Endothelial cell of umbilical vein (primary cell): ENCODE results near the gene DIS3L2.

Experiments used
- CTCF ChIP-seq, 2 donors: IDR thresholded peaks; 1 replicate in 1 of 2; 2 replicates in 1 of 2; pipeline ENCODE4 v1.5.1; 2011; ENCODE audit warnings: low read length in 2 of 2, mild to moderate bottlenecking in 2 of 2, moderate library complexity in 2 of 2, control low read depth in 1 of 2, inconsistent platforms in 1 of 2, low read depth in 1 of 2; ENCODE audit not compliant: insufficient read depth in 1 of 2; ENCODE audit errors: extremely low read depth in 1 of 2
- POLR2A ChIP-seq: IDR thresholded peaks from 2 replicates; pipeline ENCODE4 v1.6.1; 2012; ENCODE audit warnings: low read depth, mild to moderate bottlenecking, control low read depth, low read length

DNA sequence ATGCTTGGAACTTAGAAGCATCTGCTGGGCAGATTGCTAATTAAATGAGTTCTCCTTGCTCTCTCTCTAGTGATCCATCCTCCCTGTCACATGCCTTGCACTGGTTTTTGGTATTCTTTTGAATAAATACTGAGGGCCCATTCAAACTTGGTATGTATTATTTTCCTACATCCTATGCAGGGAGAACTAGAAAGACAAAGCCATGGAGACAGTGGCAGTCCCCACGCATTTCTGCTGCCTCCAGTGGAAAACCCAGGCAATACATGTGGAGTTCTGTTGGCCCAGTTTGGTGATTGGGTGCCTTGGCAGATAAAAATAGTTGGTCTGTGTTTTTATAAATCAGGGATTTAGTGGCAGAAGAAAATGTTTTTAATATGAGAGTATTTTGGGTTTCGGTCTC is 68.7 kb downstream of the DIS3L2 start:
- peak in 1 of 2 donors; percentile 30 for TF ChIP-seq CTCF (IDR thresholded peaks at IDR 0.05; ENCODE audit: extremely low read depth in 1 of 2, insufficient read depth in 1 of 2, low read depth in 1 of 2, low read length in 2 of 2)
- no peak for TF ChIP-seq POLR2A
